DMS53 treated with DMSO at 0.1 percent for 48 hours (cell line): Measurements from ENCODE around the gene SCRN1.
A peak's percentile ranks its signal among the peaks of the same experiment; 100 is the strongest.
"Not testable (repeated sequence)": the region's sequence is repeated elsewhere in the genome, so short reads cannot be mapped to it uniquely, and the experiment has no call there.

Experiments
- DNase-seq: peaks from one replicate; lab custom pipeline; 2025; ENCODE audit not compliant: unreplicated experiment; lab: John Stamatoyannopoulos, UW

SCRN1 gene

DNA sequence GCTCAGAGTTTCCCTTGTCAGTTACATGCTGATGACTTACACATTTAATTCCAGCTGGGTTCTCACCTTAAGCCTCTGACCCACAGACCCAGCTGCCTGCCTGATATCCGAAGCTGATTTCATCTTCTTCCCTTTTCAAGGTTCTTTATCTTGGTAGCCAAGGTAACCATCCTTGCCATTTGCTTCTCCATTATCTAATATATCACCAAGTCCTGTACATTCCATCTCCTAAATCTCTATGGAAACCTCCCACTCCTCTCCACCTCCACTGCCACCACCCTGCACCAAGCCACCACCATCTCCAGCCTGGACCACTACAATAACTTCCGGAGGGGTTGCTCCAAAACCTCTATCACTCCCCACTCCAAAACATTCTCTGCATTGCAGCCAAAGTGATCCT, 19.9 kb downstream of the SCRN1 start:
- no peak for DNase-seq

DNA sequence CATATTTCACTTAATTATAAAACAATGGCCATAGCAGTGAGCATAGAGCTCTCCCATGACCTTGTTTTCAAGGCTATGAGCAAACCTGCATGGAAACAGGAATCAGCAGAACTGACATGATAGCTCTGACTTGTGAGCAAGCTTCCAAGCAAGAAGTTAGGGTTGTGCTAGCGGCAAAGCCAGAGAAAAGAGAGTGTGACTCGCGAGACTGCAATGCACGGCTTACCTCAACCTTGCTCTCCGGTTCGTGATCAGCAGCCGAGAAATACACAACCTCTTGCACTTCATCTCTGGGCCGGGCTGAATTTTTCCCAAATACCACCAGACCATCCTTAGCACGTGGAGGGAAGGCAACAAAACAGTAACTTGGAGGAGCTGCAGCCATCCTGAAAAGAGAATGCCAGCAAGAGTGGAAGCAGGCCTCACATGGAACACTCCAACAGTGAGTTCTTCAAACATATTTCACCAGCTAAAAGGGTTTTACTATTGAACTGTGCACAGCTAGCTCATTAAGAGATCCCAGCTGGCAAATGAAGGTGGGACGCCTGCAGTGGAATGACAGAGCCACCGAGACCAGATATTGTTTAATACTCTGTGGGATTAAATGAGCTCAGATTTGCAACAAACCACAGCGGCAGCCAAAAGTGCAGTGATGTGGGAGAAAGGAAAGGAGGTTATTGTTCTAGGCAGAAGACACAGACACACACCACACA, 20.8 kb downstream of the SCRN1 start:
- DNase-seq = no peak

DNA sequence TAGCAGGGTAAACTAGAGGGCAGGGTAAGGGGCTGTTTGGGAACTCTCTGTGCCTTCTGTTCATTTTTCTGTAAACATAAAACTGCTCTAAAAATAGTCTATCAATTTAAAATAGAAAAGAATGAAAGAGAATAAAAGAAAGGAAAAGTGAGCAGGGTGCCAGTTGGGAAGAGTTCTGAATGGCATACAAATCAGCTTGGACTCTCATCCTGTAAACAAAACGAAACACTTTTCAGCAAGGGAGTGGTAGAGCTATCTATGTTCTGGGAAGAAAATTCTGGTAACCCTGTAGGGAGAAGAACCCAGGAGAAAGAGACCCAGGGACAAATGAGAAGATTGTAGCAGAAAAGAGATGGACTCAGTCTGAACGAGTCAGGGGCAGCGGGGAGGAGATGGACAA, 24.6 kb downstream of the SCRN1 start:
- no peak for DNase-seq

DNA sequence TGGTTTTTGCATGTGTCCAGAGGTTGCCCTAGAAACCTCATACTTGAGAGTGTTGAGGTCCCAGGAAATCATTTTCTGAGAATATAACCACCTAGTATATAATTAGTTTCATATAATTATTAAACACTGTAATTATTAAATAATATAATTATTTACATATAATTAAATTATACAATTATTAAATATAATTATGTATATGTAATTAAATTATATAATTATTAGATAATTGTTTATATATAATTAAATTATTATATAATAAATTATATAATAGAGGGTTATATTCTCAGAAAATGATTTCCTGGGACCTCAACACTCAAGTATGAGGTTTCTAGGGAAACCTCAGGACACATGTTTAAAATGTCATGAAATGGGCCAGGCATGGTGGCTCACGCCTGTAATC, 27.6 kb downstream of the SCRN1 start:
- DNase-seq = no peak

DNA sequence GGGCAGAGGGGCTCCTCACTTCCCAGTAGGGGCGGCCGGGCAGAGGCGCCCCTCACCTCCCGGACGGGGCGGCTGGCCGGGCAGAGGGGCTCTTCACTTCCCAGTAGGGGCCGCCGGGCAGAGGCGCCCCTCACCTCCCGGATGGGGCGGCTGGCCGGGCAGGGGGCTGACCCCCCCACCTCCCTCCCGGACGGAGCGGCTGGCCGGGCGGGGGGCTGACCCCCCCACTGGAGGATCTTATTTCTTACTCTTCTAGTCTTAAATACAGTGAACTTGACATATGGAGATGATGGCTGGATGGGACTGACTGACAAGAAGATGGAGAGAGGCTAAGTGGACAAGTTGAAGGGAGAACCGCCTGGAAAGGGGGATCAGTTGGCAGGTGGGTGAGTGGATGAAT, 28.0 kb downstream of the SCRN1 start:
- DNase-seq = not testable (repeated sequence)

DNA sequence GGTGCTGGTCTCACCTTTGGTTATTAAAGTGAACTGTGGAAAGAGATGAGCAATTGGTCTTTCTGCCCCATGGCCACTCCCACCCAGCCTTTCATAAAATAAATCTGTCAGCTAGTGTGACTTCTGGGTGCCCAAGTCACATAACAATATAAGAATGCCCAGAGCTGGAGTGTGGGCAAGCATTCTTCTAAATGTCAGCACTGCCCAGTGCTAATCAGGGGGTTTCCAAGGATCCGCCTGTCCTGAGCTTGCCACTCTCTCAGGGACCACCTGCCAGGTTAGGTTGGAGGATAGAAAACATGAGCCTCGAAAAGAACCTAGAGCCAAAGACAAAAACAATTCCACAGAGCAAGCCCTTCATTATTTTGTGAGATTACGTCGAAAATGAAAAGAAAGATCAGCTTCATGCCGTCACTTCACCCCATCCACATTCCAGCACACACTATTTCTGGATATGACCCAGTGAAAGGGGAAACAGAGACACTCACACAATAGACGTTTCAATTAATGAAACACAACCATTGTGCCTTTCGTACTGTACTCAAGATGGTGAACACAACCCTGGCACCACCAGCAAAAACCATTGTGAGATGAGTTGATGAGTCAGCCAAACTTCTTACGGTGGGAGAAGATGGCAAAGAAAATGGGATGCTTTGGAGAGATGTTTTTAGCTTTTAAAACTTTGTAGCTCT, 30.8 kb downstream of the SCRN1 start:
- DNase-seq = no peak

DNA sequence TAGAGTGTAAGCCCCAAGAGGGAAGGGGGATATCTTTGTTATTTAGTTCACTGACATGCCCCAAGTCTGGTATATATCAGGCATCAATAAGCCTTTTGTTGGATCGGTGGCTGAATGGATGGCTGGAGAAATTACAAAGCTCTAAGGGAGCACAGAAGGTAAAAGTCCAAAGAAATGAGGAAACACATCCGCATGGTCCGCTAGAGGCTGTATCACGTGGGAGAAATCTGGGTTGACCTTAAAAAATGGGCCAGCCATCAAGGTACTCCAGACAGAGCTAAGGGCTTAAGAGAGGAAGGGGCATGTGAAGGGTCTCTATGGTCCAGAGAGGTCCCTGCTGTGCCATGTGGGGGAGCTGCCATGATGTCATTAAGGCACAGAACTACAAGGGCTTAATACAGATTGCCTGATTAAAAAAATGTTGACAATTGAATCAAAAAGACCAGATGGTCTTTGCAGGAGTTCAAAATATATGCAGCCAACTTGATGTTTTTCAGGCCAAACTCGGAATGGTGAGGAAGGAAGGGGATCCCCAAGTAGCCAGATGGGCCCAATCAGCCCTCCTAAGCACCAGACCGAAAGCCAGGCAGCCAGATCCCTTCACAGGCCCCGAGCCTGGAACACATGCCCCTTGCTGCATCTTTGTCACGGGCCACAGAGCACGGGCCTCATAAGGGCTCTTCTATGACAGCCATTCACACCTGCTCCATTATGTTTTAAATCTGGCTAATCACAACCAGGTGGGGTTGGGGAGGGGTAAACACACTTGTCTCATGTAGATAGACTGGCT, 31.9 kb downstream of the SCRN1 start:
- peak; percentile 65 for DNase-seq

DNA sequence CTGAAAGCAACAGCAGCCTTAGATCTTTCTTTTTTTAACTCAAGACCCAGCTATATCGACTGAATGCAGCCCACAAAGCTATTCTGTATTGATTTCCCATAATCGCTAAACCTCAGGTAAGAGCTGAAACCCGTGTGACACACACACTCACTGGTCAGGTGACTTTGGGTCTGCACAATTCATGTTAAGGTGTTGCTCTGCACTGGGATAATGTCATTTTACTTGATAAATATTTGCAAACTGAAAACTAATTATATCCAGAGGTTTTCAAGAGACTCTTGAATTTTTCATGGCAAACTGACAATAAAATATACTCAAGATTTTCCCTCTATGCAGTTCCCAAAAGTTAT, 33.1 kb downstream of the SCRN1 start:
- no peak for DNase-seq

DNA sequence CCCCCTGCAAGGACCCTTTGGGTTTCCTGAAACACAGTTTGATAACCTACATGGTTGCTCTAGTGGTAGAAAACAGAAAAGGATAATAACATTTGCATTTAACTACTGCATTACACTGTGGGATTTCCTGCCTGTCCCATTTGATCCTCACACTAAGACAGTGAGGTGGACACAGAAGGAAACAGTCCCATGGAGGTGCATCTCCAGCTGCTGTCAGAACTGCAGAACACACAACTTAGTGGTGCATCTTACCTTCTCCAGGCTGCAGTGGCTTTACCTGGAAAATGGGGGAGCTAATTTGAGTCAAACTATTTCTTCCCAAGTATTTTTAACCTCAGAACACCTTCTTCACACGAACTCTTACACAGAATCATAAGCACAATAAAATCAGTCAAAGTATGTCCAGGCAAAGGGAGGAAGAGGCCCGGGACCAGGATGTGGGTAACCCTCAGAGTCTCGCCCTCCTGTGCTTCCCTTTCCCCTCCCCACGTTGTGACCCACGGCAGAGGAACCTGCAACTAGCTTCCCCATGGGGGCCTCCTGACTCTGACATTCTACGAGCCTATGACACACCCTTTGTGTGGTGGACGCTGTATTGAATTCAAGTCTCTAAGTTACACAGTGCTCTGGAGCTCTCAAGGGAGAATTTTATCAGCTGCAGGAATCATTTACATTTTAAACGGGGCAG, 33.7 kb downstream of the SCRN1 start:
- DNase-seq = no peak

DNA sequence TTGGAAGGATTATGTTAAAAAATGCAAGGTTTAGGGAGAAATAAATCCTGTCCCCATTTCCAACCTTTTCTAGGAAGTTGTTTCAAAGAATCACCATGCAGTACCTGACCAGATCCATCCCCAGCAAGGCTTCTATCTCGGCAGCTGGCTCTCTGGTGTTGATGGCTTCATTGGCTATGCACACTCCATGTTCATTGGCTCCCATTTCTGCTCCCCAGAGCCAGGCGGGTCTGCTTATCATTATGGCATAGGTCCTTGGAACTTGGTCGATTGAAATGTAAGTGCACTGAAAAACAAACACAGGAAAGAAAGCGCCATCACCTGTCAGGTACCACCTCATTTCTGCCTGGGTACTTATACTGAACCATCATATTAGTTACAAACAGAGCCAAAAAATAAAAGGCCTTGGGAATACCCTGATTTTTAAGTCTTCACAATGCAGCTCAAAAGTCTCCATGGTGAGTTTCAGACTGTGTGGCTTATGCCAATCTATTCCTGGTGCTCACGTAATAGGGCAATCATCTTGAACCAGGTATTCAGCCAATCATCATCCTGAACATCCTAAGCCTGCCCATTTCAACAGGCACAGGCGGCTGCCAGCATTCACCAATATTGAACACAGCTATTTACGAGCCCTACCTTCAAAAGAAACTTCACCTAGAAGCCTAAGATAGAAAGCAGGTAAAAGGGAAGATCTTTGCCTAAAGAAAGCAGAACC, 34.4 kb downstream of the SCRN1 start:
- DNase-seq = no peak

DNA sequence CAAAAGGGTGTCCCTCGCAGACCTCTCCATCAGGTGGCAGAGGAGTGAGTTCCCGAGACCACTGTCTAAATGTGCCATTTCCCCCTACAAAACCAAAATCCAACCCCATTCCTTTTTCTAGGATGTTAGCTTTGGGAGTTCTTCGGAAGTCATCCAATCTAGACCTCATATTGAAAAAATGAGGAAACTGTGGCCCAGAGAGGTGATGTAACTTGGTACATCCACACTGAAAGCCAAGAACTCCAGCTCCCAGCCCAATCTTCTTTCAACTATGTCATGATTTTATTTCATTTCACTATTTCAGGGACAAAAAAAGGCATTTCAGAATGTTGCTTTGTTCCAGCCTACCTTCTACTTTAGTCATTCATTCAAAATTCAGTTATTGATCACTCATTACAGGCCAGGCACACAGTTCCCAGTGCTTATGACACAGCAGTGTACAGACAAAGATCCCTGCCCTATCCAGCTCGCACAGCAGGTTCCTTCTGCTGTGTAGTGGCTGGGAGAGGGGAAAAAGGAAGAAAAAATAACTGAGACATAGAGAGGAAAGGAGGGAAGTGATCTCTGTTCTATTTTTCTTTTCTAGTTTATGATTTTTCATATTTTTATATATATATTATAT, 35.8 kb downstream of the SCRN1 start:
- no peak for DNase-seq

DNA sequence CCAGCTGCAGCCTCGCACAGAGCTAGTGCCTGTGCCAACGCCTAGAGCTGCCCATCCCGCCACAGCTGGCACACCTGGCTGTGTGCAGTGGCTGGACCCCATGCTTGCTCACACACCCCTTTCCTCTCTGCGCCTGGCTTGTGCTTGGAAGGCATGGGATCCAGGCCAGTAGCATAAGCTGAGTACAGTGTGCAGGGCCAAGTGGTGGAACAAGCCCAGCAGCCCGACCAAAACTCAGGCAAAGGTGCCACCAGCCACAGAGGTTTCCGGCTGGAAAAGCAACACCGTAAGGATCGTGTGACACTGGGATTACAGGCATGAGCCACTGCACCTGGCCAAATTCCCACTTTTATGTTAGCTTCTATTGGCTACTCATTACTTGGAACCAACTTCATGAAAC, 38.4 kb downstream of the SCRN1 start:
- no peak for DNase-seq

DNA sequence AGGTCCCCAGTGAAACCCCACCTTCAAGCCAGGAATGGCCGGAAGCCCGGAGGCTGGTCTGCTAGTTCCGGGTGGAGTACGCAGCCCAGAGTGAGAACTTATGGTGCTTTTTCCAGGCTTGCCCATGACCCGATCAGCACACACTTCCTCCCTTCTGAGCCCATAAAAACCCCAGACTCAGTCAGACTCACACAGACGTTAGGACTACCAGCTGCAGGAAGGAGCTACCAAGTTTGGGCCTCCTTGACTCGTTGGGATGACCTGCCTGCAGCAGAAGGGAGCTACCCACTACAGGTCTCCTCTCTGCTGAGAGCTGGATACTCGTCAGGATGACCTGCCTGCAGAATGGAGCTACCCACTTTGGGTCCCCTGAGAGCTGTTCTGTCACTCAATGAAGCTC, 39.1 kb downstream of the SCRN1 start:
- DNase-seq = no peak

DNA sequence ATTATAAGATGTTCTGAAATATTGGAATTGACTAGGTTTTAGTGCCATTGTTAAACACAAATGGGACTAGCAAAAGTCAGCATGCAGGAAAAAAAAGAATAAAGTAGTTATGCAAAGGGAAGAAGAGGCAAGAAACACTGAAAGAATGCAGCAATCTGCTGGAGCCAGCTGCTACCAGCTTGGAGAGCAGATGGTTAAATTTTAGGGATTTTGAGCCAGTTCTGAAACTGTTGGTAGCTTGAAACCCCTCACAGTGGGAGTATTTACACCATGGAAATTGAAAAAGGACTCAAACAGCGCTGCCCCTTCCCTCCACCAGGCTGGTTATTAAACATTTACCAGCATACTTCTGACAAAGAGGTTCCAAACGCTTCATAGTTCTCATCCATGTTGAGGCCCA, 41.0 kb downstream of the SCRN1 start:
- no peak for DNase-seq

DNA sequence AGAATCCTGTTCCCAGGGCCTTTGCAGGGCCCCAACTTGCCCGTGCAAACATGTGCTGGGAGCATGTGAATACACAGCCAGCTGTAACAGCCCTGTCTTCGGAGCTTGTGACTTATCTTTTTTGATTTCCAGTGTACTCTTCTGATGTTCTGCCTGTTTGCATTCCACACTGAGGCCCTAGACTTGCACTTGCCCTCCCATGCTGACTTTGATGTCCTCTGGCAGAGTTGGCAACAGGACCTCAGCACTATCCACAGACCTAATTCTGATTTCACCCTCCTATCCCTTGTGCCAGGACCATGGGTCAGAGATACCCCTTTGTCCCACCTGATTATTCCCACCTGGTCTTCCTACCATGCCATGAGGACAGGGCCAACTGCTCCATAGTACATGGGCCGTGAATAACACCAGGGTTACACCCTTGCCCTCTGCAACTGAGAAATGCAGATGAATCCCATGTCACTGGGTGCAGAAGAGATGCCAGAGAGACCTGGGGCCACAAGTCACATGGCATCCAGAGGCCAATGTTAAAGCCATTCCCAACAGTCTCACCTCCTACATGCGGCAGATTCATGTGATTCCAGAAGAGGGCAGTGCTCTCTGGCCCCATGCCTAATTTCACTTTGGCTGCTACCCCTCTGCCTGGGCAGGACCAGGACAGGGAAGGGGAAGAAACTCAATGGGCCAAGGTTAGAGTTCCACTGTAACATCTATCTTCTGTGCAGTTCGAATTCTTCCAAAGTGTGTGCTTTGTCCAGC, 43.0 kb downstream of the SCRN1 start:
- DNase-seq = peak; percentile 8

DNA sequence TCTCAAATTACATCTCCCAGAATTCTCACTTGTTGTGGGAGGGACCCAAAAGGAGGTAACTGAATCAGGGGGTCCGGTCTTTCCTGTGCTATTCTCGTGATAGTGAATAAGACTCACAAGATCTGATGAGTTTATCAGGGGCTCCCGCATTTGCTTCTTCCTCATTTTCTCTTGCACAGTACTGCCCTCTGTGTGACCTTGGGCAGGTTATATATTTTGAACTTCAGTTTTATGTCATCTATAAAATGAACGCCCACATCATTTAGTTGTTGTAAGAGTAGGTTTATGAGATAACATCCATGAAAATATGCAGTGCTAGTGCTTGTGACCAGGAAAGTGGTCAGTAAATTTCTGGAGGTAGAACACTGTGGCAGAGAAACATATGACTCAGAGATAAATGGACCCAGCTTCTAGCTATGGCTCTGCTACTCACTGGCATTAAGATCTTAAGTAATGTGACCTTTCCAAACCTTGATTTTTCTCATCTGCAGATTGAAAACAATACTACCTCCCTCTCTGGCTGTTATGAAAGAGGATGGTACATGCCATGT, 44.3 kb downstream of the SCRN1 start:
- no peak for DNase-seq

DNA sequence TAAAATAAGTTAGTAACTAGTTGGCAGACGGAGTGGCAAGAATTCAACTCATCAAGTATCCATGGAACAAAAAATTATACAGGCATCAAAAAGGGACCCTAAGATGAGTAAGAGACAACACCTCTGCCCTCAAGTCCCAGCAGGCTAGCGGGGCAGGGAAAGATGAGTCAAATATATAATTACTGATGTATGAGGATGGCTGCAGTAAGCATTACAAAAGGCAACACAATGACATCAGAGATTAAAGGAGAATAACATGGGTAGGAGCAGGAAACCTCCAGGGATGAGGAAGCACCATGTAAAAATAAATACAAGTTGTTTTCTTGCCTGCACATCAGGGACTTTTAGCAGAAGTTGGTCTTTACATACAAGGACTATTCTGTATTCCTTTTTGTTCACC, 49.4 kb downstream of the SCRN1 start:
- no peak for DNase-seq

DNA sequence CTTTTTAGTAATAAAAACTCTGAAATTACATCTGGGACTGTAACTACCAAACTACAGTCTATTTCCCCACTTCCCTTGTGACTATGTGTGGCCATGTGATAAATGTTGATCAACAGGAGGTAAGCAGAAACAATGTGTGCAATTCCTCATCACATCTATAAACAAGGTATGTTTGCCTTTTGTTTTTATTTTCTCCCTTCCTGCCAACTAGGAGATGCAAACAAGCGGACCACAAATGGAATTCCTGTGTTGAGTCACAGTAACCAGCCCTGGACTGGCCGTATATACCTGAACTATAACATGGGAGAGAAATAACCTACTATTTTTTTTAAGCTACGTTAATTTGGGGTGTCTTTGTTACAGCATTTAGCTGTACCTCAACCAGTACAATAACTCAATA, 52.5 kb downstream of the SCRN1 start:
- no peak for DNase-seq

DNA sequence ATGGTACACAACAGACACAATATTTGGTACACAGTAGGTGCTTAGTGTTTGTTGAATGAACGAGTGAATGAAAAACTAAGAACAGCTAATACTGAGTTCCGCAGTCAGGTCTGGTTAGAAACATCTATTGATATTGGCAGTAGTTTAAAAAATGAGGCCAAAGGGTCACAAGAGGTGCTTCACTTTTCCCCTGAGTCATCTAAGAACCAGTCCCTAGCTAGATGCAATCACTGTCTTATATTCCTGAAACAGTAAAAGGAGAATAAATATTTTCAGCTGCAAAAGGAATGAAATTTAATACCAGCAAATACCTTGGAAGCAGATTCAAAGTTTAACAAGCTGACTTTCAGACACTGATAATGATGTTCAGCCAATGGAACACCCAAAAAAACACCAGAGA, 54.5 kb downstream of the SCRN1 start:
- no peak for DNase-seq
